COLO829 (cell line): Measurements from ENCODE around the gene SPHKAP.
"Not testable (repeated sequence)": the region's sequence is repeated elsewhere in the genome, so short reads cannot be mapped to it uniquely, and the experiment has no call there.

Experiments used
- DNase-seq: peaks from one replicate; pipeline ENCODE4 v3.0.0; 2012; ENCODE audit warnings: low spot score

The SPHKAP gene

GRCh38 chr2:228181098-228182019, at the start of gene SPHKAP:
Gene SPHKAP (minus strand): TSS chr2:228181687. CDS start chr2:228181598, 89 bp downstream.
- DNase-seq = no peak

- DNase-seq = no peak
Observed at GRCh38 chr2:228227466-228227865, 46.0 kb upstream of the SPHKAP start.

- DNase-seq = no peak
Observed at GRCh38 chr2:228224410-228224809, 42.9 kb upstream of the SPHKAP start.

GRCh38 chr2:228218593-228218992, 37.1 kb upstream of the SPHKAP start:
- DNase-seq = not testable (repeated sequence)

GRCh38 chr2:228197504-228197903, 16.0 kb upstream of the SPHKAP start:
- no peak for DNase-seq

GRCh38 chr2:228180181-228181097, 1.0 kb downstream of the SPHKAP start:
- no peak for DNase-seq

- no peak for DNase-seq
Observed at GRCh38 chr2:228167290-228167689, 14.2 kb downstream of the SPHKAP start.

GRCh38 chr2:228164718-228165117, 16.8 kb downstream of the SPHKAP start:
- no peak for DNase-seq

GRCh38 chr2:228157841-228158240, 23.6 kb downstream of the SPHKAP start:
- DNase-seq = no peak

GRCh38 chr2:228144961-228145360, 36.5 kb downstream of the SPHKAP start:
- DNase-seq = no peak

- DNase-seq = no peak
Observed at GRCh38 chr2:228140934-228141528, 40.5 kb downstream of the SPHKAP start.

GRCh38 chr2:228136027-228136426, 45.5 kb downstream of the SPHKAP start:
- no peak for DNase-seq

GRCh38 chr2:228135300-228135699, 46.2 kb downstream of the SPHKAP start:
- DNase-seq = no peak

GRCh38 chr2:228131833-228132232, 49.7 kb downstream of the SPHKAP start:
- DNase-seq = no peak

GRCh38 chr2:228126401-228126800, 55.1 kb downstream of the SPHKAP start:
- no peak for DNase-seq

GRCh38 chr2:228118940-228119339, 62.5 kb downstream of the SPHKAP start:
- DNase-seq = no peak

GRCh38 chr2:228107846-228108245, 73.6 kb downstream of the SPHKAP start:
- no peak for DNase-seq

GRCh38 chr2:228105526-228106250, 75.8 kb downstream of the SPHKAP start:
- no peak for DNase-seq

GRCh38 chr2:228104215-228104614, 77.3 kb downstream of the SPHKAP start:
- no peak for DNase-seq

- no peak for DNase-seq
Observed at GRCh38 chr2:228103379-228103778, 78.1 kb downstream of the SPHKAP start.

- no peak for DNase-seq
Observed at GRCh38 chr2:228102949-228103348, 78.5 kb downstream of the SPHKAP start.
